Measurements from ENCODE around the gene POLR1G.
"Not testable (repeated sequence)": the region's sequence is repeated elsewhere in the genome, so short reads cannot be mapped to it uniquely, and the experiment has no call there.

The POLR1G gene

GRCh38 chr19:45400192-45400591, 6.3 kb upstream of the POLR1G start:
- no peak for DNase-seq

- DNase-seq: no peak
Measured at GRCh38 chr19:45401815-45402214, 4.6 kb upstream of the POLR1G start.

GRCh38 chr19:45402298-45403061, 4.0 kb upstream of the POLR1G start:
- peak; percentile 50 to 63 for DNase-seq

- DNase-seq: no peak
Measured at GRCh38 chr19:45403272-45403671, 3.2 kb upstream of the POLR1G start.

GRCh38 chr19:45403781-45404556, 2.5 kb upstream of the POLR1G start:
- DNase-seq: peak; percentile 85 to 86

- peak; percentile 73 to 79 for DNase-seq
Measured at GRCh38 chr19:45404557-45405434, 1.6 kb upstream of the POLR1G start, which contains the start of gene PPP1R13L. Gene PPP1R13L (minus strand): TSS chr19:45405069. CDS start chr19:45398318, 6,751 bp downstream.

GRCh38 chr19:45405435-45406225, 814 bp upstream of the POLR1G start:
- DNase-seq: peak; percentile 90

GRCh38 chr19:45407091-45407375, 589 bp downstream of the POLR1G start:
- DNase-seq: peak in 1 of 2 experiments; percentile 38

- not testable (repeated sequence) for DNase-seq
Measured at GRCh38 chr19:45407585-45407984, 1.1 kb downstream of the POLR1G start.

- DNase-seq: no peak
Measured at GRCh38 chr19:45408121-45408520, 1.7 kb downstream of the POLR1G start.

- no peak for DNase-seq
Measured at GRCh38 chr19:45408830-45409556, 2.5 kb downstream of the POLR1G start.

- no peak for DNase-seq
Measured at GRCh38 chr19:45409557-45409920, 3.1 kb downstream of the POLR1G start.

- DNase-seq: not testable (repeated sequence)
Measured at GRCh38 chr19:45410330-45410729, 3.9 kb downstream of the POLR1G start.

GRCh38 chr19:45413497-45413896, 7.1 kb downstream of the POLR1G start:
- no peak for DNase-seq

- DNase-seq: no peak
Measured at GRCh38 chr19:45414468-45414867, 8.0 kb downstream of the POLR1G start.

GRCh38 chr19:45417151-45417550, 10.7 kb downstream of the POLR1G start:
- DNase-seq: no peak

GRCh38 chr19:45418802-45419201, 12.4 kb downstream of the POLR1G start:
- no peak for DNase-seq

GRCh38 chr19:45419396-45419795, 13.0 kb downstream of the POLR1G start:
- DNase-seq: no peak

- DNase-seq: no peak
Measured at GRCh38 chr19:45419895-45420294, 13.5 kb downstream of the POLR1G start.

- DNase-seq: no peak
Measured at GRCh38 chr19:45420356-45420755, 13.9 kb downstream of the POLR1G start.

GRCh38 chr19:45420871-45421270, 14.4 kb downstream of the POLR1G start:
- no peak for DNase-seq
